Stimulated activated CD8-positive, alpha-beta memory T cell treated with anti-CD3 and anti-CD28 coated beads, Interleukin-15, amount 100 ng/mL, for 24 hours (primary cell): ENCODE data around the gene PARD6G.

Source experiments
- DNase-seq: peaks from one replicate; pipeline ENCODE4 v3.0.0-alpha.2; 2020; ENCODE audit warnings: low read depth

The PARD6G gene, protein sequence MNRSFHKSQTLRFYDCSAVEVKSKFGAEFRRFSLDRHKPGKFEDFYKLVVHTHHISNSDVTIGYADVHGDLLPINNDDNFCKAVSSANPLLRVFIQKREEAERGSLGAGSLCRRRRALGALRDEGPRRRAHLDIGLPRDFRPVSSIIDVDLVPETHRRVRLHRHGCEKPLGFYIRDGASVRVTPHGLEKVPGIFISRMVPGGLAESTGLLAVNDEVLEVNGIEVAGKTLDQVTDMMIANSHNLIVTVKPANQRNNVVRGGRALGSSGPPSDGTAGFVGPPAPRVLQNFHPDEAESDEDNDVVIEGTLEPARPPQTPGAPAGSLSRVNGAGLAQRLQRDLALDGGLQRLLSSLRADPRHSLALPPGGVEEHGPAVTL

GRCh38 chr18:80247393-80247841 lies at the start of gene PARD6G:
PARD6G (minus strand) TSS chr18:80247514; CDS start chr18:80247348, 166 bp downstream.
- peak; percentile 45 for DNase-seq

DNA sequence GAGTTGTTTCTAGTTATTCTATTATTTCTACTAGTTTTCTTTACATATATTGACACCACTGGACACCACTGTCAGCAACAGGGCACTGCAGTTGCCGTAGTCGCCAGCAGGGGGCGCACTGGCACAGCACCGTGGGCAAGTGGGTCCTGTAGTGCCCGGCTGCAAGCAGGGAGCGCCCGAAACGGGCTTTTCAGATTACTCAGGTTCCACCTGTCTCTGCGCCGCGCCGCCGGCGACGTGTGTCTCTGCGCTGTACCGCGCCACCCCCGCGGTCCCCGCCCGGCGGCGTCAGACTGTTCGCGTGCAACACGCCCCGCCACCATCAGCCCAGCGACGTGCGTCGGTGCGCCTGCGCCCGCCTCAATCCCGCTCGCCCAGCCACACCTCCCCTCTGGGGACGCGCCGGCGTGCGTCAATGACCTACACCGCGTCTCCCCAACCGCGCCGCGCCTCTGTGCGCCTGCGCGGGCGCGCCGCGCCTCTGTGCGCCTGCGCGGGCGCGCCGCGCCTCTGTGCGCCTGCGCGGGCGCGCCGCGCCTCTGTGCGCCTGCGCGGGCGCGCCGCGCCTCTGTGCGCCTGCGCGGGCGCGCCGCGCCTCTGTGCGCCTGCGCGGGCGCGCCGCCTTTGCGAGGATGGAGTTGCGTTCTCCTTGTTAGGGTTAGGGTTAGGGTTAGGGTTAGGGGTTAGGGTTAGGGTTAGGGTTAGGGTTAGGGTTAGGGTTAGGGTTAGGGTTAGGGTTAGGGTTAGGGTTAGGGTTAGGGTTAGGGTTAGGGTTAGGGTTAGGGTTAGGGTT lies 15.1 kb upstream of the PARD6G start:
- peak; percentile 15 for DNase-seq

- no peak for DNase-seq
Measured at GRCh38 chr18:80259610-80260009, 12.3 kb upstream of the PARD6G start.

DNA sequence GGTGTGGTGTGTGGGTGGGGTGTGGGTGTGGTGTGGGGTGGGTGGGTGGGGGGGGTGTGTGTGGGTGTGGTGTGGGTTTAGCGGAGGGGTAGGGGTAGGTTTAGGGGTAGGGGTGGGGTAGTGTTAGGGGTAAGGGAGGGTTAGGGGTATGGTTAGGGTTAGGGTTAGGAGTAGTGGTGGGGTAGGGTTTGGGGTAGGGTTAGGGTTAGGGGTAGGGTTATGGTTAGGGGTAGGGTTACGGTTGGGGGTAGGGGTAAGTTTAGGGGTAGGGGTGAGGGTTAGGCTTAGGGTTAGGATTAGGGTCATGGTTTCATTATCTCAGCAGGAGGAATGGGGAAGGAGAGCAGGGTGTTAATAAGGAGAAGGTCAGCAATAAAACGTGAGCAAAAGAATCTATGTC lies 11.3 kb upstream of the PARD6G start:
- DNase-seq = no peak

- DNase-seq = peak; percentile 31
Measured at GRCh38 chr18:80257579-80258543, 10.5 kb upstream of the PARD6G start.

GRCh38 chr18:80254971-80255500 lies 7.7 kb upstream of the PARD6G start:
- DNase-seq = no peak

GRCh38 chr18:80253871-80254492 lies 6.7 kb upstream of the PARD6G start:
- DNase-seq = peak; percentile 9

DNA sequence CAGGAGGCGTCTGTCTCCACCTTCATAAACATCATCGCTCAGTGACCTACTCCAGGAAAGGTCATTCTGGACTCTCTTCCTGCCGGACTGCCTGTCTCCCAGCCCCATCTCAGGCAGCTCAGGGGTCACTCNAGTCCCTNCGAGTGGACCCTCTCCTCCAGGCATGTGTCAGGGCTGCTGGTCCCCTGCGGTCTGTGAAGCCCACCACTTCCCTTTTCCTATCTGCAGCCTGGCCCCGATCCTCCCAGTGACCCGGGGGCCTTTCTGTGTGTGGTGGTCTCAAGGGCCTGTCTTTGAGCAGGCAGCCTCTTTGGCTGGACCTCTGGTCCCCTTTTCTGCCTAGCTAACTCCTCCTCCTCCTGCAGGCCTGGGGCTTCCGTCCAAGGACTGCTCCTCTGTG lies 5.9 kb upstream of the PARD6G start:
- DNase-seq = no peak

DNA sequence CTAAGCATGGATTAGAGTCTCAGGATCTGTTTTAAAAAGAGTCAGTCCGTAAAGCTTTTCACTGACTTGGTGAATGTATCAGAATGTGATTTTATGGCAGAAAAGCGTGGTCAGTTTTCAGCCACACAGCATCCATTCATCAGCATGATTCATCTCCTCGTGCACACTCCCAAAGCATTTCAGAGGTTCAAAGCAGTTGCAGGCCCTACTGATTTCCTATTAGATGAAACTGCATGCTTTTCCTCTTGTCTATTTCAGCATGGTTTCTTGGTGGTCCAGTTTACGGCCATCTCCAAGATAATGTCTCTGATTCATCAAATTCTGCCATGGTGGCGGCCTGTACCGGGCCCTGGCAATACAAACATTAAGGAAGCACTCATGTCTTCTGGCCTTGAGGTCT lies 4.8 kb upstream of the PARD6G start:
- DNase-seq = no peak

DNA sequence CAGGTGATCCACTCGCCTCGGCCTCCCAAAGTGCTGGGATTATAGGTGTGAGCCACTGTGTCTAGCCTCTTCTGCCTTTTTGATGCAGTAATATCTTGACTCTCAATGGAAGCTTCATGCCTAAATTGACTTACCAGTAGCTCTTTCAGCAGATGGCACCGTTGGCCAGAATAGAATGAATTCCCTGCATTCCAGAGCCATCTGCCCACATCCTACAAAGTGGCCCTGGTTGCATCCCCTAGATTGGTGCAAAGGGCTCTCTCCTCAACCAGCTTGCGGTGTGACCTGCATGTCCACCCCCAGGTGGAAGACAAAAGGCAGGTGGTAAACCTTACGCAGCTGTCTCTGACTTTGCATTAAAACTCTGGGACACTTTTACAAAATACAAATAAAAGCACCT lies 4.4 kb upstream of the PARD6G start:
- DNase-seq = no peak

- no peak for DNase-seq
Measured at GRCh38 chr18:80250740-80251364, 3.5 kb upstream of the PARD6G start.

GRCh38 chr18:80249217-80250093 lies 2.1 kb upstream of the PARD6G start:
- no peak for DNase-seq

DNA sequence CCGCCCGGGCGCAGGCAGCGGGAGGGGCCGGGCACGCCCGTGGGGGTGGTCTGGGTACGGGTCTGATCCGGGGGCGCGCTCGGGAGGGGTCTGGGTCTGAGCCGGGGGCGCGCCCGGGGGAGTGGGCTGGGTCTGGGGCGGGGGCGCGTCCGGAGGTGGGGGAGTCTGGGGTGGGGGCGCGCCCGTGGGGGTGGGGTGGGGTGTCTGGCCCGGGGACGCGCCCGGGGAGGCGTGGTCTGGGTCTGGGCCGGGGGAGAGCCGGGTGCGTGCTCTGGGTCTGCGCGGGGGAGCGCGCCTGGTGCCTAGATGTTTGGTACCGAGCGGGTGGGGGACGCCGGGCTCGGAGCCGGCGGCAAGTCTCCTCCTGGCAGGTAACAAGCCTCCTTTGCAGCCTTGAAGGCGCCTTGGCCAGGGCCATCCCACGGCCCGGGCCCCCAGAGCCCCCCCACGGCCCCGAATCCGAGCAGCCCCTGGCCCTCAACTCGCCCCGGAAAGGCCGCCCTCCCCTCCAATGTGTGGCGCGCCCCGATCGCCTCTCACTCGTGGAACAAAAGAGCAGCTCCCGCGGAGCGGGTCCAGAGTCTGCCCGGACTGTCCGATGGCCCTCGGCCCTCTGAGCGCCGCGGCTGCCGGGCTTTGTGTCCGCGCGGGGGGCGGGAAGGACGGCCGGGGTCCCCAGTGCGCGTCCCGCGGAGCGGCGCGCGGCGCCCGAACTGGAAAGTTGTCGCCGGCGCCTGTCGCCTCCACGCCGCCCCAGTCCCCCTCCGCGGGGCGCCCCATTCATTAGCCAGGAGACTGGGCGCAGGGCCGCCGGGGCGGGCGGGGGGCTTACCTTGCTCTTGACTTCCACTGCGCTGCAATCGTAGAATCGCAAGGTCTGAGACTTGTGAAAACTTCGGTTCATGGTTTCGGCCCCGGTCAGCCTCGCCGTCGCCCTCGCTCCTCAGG lies 595 bp downstream of the PARD6G start:
- DNase-seq = no peak

DNA sequence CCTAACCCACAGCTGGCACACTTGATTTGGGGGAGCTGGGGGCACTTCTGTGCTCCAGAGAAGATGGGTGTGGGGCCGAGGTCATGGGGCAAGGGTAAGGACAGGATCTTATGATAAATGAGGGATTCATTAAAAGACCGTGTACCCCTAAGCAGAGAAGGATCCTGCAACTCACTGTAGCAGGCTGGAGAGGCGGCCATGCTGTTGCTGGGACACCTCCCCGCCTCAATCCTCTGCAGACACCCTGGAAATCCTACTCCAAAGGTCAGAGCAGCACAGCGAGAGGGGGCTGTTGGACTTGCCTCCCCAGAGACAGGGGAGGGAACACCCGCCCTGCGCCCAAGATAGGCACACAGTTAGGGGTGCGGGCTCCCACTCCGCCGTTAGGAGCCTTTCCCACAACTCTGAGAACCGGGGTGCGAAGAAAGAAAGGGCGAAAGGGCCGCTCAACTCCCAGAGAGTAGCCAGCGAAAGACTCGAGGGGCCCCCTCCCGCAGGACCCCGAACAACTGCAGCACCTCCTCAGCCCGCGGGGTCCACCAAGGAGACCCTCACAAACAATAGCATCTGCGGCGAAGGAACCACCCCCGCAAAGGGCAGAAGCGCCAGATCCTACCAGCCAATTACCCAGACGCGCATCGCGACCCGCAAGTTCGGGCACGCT lies 1.4 kb downstream of the PARD6G start:
- no peak for DNase-seq

DNA sequence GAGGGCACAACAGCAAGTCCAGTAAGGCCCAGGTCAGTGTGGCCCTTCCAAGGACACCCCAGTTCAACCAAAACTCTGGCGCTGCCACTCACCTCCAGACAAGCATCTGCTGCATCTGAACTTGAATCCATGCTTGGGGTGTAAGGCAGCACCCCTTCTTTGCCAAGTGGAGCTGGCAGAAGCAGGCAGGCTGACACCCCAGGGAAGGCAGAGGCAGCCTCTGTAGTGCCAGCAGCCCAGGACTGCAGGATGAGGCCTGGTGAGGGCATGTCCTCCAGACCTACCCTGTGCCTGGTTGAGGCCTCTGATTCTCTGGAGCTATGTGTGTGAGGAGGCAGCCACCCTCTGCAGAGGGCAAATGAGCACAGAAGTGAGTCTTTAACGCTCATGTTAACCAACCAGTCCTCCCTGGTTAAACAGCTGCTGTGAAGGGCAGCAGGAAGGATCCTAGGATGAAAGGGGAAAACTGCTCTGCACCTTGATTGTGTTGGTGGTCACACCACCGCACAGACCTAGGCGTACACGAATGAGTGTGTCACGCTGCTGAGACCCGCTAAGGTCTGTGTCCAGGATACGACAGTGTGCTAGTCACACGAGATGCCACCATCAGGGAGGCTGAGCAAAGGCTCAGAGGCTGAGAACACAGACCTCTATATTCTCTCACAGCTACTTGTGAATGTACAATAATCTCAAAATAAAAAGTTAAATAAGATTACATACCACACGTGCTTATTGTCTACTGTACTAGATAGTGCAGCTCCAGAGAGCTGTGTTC lies 2.2 kb downstream of the PARD6G start:
- no peak for DNase-seq

DNA sequence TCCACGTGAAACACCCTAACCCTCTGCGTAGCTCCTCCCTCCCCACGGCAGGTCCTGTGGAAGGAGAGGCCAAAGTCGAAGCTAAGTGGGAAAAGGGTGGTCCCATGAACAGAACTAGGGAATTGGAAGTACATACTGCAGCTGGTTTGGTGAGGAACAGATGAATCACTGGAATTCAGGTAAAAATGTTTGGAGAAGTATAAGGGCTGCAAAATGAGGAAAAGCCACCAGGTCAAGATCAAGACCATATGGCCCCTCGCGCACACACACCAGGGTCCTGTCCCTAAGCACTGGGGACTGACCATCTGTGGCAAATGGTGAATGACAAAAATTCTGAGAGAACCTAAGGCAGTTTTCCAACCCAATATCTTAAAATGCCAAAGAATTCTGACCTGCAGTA lies 3.1 kb downstream of the PARD6G start:
- DNase-seq = no peak

GRCh38 chr18:80243204-80243603 lies 4.1 kb downstream of the PARD6G start:
- no peak for DNase-seq
